Putamen (tissue), 1 donor: ENCODE data around the gene TEPSIN.

Source experiments
- DNase-seq: peaks from one replicate; pipeline ENCODE4 v3.0.0-alpha.2; 2016; ENCODE audit warnings: low spot score

The TEPSIN gene

DNA sequence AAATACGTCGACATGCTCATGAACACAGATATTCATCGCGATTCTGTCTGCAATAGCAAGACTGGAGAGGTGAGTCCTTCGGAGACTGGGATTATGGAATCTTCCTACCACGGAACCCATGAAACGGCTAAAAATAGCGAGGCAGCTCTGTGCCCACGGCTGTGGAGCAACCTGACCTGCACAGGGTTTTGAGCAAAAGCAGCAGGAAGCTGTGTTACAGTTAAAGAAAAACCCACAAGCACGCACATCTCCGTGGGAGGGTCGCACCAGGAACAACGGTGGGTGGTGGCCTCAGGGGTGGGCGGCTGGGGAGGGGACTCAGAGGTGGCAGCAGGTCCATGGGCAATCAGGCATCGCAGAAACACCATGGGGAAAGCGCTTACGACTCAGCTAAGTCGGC is 31.4 kb upstream of the TEPSIN start:
- peak; percentile 55 for DNase-seq

DNA sequence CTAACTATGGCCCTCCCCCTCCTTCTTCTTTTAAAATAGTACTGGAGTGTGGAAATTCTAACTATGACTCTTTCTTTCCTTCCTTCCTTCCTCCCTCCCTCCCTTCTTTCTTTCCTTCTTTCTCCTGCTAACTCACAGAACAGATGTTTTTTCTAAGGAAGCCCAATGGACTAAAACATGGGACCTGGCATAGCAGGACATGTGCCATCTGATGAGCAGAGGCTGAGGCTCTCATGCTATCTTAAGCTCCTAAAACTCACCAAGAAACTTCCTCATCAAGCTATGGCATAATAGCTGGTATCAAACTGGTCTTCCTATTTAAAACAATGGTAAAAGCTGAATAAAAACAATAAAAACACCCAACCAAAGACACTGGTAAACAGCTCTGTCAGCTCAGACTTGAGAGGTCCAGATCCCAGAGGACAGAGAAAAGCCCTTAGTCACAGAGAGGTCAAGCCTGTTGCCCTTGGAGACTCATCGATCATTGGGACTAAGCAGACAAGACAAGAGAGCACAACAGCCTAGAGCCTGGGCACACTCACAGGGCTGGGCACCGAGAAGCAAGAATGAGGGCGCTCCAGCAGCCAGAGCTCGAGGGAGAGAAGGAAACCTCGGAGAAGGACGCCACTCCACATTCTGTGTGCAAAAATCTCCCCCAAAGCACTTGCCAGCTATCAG is 28.7 kb upstream of the TEPSIN start:
- no peak for DNase-seq

DNA sequence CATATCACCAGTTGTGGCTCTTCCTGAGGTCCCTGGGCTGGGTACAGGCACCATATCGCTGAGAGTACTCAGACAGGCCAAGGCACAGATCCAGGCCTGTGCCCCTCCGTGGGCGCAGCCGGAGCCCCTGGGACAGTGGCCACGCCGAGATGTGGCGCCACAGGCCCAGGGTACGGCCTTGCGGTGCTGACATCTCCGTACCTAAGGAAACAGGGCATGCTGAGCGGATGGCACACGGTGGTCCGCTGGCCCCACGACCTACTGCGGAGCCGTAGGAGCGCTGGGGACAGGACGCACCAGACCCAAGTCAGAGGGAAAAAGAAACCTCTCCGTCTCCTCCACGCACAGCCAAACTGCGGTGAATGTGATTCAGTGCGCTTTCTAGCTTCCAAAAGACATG is 26.7 kb upstream of the TEPSIN start:
- DNase-seq: no peak

DNA sequence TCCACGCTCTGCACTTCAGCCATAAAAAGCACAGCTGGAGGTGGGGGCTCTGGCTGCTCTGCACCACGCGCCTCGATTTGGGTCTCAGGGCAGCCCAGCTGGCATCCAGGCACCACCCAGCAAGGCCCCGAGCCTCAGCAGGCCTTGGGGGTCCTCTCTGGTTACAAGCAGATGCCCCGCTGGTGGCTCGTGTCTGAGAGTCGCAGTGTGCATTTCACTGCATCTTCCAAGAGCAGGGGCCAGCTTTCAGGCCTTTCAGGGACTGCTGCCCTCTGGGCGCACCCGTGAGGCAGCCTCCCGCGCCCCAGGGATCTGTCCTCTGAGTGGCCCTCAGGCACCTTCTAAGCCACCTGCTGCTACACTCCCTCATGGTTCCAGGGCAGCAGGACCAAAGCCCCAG is 25.8 kb upstream of the TEPSIN start:
- no peak for DNase-seq

DNA sequence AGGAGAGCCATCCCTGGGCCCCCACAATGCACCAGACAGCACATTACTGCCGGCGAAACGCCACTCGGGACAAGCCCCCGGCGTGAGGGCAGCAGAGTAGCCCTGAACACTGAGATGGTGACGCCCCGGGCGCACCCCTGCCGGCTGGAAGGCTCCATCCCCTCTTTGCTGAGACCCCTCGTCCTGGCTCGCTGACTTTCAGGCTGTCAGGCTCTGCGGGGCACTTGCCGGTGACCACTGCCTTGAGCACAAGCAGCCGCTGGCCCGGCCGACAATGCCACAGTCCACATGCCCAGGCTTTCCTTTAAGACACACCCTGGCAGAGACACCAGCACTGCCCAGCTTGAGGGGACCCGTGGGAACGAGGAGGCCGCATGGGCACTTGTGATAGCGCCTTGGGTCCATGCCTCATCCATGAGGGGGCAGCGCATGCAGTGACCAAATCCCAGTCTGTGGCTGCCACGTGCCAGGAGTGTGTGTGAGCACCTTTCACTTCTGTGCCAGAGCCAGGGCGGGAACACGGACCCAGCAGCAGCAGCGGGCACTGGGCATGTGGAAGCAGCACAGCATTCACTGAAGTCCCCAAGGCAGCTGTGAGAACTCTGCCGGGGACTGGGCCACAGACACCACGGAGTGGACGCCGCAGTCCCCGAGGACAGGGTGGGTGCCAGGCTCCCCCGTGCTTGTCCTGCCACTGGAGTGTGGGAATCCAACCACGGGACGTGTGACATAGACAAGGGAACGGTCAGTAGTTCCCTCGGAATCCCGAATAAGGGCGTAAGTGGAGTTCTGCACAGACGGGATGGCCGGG is 24.7 kb upstream of the TEPSIN start:
- no peak for DNase-seq

DNA sequence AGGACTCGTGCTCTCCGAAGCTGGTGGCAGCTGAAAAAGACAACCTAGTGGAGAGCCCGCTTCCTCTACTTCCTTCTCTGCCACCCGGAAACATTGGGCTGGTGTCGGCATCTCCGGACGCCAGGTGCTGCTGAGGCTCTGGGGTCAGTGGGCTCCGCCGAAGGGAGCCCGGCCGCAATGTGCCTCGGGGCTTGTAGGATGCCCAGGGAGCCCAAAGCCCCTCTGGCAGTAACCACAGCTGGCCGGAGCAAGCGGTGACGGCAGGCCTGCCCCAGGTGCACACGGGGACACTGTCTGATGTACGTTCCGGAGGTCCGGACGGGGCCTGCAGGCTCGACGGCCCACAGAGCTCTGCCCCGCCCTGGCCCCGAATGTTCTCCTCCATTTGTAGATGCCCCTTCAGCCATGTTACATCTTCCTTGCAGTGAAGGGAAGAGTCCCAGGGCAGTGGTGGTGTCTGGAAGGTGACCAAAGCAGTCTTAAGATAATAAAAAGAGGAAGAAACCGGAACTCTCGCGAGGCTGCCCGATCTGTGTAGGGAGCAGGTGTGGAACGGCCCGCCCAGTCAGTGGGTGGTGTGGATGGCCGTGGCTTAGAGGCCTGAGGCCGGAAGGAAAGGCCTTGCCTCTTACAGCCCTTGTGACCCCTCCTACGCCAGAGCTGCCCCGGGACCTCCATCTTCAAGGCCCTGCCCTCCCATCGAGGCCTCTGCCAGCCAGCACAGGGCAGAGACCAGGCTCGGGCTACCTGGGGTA is 22.9 kb upstream of the TEPSIN start:
- DNase-seq: no peak

DNA sequence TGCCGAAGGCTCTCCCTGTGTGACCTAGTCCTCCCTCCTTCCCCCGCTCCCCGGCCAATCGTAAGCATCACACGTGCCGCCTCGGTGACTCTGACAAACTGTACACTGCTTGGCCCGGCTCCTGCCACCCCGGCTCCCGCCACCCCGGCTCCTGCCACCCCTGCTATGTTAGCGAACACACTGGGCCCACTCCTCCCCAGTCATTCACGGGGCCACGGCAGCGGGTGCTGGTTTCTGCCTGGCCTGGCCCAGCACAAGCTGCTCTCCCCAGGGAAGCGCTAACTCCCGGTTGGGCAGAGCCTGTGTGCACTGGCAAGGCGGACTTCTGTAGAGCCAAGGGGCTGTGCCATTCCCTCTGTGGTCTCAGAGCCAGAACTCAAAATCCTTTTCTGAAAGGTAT is 22.2 kb upstream of the TEPSIN start:
- DNase-seq: no peak

DNA sequence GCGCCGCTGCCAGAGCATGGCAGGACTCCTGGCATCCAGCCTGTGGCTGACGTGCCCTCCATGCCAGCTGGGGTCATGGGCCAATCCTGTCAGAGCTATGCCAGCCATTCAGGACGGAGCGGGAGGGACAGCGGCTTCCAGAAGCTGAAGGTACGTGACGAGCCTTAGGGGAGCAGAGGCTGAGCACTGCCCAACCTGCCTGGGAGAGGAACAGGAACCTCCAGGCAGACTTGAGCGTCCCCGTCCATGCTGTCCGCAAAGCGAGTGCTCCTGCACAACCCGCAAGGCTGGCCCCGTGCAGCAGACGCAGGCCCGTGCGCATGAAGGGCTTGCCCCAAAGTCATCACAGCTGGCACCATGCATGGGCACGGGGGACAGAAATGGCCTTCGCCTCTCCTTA is 21.8 kb upstream of the TEPSIN start:
- no peak for DNase-seq

DNA sequence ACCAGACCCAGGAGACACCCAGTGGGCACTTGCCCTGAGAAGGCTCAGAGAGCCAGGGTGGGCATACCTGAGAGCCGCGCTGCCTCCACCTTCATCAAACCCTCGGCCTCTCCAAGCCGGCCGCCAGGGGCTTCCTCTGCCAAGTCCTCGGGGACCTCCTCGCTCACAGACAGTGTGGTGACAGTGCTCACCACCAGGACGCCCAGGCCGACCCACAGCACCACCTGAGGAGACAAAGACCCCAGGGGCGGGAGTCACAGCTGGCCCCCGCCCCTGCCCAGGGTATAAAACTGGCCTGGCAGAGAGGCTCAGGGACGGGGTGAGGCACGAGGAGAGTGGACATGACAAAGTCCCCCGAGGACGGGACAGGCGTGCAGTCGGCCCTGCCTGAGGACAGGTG is 21.3 kb upstream of the TEPSIN start:
- DNase-seq: no peak

DNA sequence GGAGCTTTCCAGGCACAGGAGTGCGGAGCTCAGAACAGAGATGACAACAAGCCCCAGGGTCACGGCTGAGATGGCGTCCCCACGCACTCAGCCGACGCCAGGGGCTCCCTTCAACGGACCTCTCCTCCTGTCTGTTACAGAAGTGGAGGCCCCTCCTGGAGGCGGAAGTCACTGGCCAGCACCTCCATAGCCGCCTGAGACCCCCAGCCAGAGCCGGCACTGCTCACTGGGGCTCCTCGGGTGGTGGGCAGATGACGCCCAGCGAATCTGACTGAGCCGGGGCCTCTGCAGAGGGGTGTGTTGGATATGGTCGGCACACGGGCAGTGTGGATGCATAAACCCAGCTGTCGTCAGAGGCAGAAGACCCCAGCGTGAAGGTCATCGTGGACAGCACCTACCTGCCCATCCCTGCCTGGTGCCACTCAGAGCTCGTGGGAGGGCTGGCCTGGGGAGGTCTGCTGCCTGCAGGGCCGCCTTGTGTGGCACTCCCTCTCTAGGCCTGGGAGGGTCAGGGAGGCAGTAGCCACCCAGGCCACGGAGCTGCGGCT is 20.3 kb upstream of the TEPSIN start:
- no peak for DNase-seq

DNA sequence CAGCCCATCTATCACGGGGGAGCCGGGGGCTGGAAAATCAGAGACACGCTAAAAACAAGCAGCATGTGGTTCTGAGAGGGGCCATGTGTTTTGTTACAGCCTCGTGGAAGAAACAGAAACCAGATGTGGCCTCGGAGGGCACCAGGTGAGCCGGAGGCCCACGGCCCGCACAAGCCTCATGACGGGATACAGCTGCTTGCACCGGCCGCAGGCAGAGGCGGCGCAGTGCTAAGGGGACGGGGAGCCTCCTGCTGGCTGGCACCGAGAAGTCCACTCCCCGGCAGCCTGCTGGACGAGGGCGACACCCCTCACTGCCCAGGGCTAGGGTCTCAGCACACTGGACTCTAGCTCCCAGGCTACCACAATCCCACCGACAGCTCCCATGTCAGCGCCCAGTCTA is 19.4 kb upstream of the TEPSIN start:
- no peak for DNase-seq

DNA sequence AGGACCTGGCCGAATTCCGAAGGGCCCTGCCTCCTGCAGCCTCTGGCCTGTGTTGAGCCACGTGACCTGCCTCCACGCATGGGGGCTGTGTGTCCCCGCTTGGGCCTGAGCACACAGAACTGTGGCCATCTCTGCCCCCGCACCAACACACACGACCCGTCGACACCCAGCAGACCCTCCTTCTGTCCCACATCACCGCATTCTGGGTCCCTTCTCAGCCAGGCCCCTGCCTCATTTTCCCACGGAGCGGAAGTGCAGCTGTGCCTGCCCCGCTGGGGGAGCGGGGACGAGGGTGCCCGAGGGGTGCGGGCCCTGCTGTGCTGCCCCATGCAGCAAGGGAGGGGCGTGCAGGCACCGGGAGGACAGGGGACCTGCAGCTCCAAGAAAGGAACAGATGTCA is 18.7 kb upstream of the TEPSIN start:
- DNase-seq: no peak

DNA sequence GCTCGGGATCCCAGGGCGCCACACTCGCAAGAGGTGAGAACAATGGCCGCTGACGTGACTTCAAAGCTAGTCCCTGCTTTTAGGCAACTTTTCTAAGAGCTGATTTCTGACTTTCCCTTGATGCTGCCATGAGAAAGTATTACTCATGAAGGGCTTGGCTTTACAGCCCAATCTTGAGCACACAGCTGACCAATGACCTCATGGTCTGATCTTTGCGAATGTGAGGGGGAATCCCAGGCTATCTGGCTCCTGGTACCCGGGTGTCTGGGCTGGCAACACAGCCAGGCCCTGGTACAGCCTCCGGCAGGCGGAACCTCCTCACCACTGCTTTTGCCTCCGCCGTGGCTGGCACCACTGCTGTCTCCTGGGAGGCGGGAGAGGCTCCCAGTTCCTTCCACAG is 17.8 kb upstream of the TEPSIN start:
- no peak for DNase-seq

DNA sequence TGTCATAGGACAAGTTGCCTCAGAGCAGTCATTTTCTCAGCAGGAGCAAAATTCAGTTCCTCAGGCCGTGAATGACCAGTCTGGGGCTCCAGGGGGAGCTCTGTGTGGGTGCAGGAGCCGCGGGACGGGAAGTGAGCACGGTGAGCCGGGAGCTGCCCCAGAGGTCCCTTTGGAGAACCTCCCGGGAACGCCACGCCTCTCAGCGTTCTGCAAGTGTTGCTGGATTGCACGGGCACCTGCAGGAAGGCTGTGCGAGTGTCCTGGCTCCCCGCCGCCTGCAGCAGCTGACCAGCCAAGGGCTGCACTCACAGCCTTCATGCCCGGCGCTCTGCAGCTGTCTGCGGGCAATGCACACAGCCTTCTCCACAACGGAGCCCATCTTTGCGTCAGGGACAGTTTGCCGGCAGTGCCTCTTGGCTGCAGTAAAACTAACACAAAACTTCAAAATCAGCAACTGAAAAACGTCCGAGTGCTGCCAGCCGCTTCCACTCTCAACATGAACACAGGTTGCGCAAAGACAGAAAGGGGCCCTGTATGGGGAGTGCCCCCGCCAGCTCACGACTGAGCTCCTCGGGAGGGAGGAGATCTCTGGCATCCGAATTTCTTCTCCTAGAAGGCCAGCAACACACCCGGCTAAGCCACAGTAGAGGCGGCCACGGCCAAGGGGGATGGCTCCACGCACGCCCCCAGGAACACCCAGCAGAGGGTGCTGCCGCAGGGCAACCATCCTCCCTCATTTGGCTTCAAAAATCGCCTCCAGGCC is 16.3 kb upstream of the TEPSIN start:
- no peak for DNase-seq

DNA sequence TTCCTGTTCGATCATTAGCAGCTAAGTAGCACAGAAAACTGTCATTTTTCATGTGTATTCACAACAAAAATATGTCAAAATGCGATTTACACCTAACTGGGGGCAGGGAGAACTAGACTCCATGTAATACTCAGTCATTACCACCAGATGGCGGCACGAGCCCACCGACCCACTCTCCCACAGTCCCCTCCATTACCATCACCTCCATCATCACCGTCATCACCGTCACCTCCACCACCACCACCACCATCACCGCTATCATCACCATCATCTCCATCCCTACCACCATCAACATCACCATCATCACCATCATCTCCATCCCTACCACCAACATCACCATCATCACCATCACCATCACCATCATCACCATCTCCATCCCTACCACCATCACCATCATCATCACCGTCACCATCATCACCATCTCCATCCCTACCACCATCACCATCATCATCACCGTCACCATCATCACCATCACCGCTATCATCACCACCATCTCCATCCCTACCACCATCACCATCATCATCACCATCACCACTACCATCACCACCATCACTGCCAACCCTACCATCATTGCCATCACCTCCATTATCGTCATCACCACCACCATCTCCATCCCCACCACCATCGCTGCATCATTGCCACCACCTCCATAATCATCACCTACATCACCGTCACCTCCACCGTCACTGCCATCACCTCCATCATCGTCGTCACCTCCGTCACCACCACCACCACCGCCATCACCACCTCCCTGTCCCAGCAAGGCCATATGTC is 14.7 kb upstream of the TEPSIN start:
- no peak for DNase-seq

DNA sequence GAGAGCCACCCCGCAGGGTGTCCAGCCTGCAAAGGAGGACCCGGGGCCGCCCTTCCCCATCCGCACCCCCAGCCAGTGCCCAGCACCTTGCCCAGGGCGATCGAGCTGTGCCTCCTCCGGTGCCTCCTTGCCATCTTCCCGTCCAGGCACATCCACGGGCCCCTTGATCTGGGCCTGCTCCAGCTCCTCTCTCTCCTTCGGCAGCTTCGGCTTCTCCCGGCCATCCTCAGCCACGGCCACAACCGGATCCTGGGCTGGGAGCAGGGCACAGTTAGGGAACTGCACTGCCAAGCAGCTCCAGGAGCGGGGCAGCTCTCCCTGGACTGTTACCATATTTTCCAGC is 14.1 kb upstream of the TEPSIN start:
- DNase-seq: no peak

DNA sequence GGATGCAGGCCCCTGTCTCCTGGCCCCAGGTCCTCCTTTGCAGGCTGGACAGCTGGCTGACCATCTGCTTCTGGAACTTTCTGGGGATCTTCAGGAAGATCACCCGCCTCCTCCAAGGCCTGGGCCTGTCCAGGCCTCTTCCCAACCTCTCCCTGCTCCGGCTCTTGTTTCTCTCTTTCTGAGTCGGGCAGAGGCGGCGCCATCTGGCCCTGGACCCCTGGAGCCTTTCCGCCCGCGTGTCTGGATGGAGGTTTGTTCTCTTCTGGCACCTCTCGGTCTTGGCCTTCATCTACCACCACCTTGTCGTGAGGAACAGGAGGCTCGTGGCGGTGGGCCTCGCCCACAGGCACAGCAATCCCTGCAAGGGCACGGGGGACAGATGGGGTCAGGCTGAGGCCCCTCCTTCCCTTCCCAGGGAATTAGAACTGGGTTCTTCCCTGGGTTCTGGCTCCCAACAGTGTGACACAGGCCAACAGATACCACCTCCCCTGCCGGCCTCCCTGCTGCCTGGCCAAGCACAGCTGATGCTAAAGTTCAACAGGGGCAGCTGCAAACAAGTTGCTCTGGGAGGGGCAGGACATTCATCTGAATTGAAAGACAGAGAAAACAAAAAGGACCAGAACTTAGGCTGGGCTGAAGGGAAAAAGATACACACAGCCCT is 13.6 kb upstream of the TEPSIN start:
- no peak for DNase-seq

DNA sequence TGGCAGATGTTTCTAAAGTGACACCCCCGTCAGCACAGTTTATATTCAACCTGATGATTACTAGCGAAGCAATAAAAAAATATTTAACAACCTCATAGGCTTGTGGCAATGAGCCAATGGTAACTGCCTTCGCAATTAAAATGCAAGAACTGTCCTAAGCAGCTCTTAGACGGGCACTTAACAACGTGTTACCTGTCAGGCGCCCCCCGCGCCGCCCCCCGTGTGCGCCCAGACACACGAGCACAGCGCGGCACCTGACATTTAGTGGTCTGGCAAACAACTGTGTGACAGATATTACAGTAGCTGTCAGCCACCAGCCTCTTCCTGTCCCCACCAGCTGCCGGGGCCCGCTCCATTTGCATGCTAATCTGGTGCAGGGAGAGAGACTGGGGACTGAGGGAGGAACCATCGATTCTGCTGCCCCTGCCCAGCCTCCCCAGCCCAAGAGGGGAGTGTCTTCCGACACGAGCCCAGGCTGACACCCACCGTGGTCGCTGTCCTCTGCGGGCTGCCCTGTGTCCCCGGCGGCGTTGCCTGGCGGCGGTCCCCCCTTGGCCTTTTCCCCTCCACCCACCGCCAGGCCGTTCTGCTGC is 12.9 kb upstream of the TEPSIN start:
- no peak for DNase-seq

DNA sequence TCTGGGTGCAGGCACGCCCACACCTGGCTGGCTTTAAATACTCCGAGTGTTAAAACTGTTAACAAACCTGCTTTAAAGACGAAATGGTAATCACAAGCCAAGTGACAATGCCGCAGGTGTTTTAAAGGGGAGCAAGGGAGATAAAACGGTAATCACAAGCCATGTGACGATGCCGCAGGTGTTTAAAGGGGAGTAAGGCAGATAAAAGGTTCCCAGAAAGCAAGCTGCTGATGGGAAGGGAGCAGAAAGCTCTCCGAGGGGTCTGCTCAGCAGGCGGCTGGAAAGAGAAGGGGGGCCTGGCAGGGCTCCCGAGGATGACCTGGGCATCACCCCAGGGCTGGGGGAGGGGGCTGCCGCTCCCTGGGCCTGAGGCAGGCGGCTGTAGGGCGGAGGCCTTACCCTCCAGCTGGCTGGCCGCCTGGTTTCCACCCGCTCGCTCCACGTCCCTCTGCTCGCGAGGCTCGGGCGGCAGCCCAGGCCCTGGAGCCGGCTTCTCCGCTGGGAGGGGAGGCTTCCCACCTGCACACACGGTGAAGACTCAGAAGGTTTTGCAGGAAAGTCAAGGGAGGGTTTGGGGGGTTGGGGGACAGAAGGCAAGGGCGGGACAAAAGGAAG is 12.3 kb upstream of the TEPSIN start:
- no peak for DNase-seq
